ENCODE data around the gene DPH7.
"Not testable (repeated sequence)": the region's sequence is repeated elsewhere in the genome, so short reads cannot be mapped to it uniquely, and the experiment has no call there.

DPH7 gene

GRCh38 chr9:137578518-137579258 lies at the start of gene DPH7:
Gene DPH7 (minus strand): TSS chr9:137578925. CDS start chr9:137578777, 148 bp downstream.
- peak; percentile 96 for DNase-seq

DNA sequence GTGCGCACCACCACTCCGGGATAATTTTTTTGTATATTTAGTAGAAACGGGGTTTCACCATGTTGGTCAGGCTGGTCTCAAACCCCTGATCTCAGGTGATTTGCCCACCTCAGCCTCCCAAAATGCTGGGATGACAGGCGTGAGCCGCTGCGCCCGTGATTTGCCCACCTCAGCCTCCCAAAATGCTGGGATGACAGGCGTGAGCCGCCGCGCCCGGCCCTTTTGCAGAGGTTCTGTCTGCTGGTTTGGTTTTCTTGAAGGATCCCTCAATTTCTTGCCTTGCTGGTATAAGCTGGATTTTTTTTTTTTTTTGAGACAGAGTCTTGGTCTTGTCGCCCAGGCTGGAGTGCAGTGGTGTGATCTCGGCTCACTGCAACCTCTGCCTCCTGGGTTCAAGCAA lies 48.7 kb upstream of the DPH7 start:
- DNase-seq, result not testable (repeated sequence)

GRCh38 chr9:137626464-137626863 lies 47.7 kb upstream of the DPH7 start:
- no peak for DNase-seq

DNA sequence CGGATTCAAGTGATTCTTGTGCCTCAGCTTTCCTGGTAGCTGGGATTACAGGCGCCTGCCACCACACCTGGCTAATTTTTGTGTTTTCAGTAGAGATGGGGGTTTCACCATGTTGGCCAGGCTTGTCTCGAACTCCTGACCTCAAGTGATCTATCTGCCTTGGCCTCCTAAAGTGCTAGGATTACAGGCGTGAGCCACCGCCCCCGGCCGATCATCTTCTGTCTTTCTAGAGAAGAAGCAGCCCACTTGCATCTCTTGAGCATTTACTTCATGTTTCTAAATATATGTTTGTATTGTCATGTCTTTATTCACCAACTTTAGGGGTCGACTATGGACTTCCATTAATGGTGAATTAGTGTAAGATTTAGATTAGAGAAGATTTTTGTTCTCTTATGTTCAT lies 43.5 kb upstream of the DPH7 start:
- not testable (repeated sequence) for DNase-seq

GRCh38 chr9:137621131-137621757 lies 42.5 kb upstream of the DPH7 start:
- no peak for DNase-seq

DNA sequence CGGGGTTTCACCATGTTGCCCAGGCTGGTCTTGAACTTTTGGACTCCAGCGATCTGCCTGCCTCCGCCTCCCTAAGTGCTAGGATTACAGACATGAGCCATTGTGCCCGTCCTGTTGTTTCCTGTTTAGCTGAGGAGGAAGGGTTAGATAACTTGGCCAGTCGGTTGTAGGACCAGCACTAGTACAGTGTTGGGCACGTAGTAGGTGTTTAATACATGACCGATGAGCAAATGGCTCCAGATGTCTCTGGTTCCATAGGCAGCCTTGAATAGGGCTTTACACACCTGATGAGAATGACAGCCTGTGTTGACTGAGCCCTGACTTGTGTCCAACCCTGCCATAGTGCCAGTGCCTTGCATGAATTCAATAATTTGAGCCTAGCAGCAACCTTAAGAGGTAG lies 41.9 kb upstream of the DPH7 start:
- no peak for DNase-seq

DNA sequence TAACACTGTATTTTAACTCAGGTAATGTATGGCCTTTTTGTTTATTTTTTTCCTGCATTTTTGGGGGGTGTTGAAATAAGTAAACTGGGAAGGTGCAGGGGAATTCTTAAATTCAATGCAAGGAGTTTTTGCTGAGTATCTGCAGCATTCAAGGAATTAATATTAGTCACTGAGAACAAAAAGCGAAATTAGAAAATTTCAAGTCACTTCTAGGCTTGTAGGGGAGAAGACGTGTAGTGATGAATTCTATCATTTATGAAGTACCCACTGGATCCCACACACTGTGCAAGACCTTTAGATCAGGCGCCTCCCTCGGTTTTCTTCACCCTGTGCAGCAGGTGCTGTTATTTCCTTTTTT lies 41.3 kb upstream of the DPH7 start:
- DNase-seq, result no peak

GRCh38 chr9:137619240-137620047 lies 40.7 kb upstream of the DPH7 start:
- DNase-seq, result peak; percentile 56

- peak; percentile 99 for DNase-seq
These were observed 39.7 kb upstream of the DPH7 start, which contains the start of gene EHMT1 for GRCh38 chr9:137618105-137619067. Gene EHMT1 (plus strand): TSS chr9:137619005. CDS start chr9:137619029, 24 bp downstream.

DNA sequence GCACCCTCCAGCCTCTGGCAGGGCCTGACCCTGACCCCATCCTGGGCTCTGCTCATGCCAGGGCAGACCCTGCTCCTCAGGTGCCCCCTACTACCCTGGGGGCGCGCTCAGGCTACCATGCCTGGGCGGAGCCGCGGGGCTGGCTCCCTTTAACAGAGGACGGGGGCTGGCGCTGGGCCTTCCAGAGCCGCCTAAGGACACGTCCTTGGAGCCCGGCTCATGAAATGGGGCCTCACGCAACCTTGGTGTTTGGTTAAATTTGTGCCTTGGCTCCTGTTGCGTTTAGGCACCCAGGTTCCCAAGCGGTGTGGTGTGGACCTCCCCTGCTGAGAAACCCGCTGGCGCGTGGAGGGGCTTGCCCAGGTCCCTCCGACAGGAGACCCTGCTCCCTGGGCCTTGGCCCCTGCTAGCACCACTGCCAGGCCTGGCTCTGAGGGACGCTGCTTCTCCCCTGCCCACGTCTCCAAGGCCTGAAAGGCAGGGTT lies 36.7 kb upstream of the DPH7 start:
- no peak for DNase-seq

- DNase-seq, result no peak
These were observed 36.1 kb upstream of the DPH7 start for GRCh38 chr9:137614631-137615386.

DNA sequence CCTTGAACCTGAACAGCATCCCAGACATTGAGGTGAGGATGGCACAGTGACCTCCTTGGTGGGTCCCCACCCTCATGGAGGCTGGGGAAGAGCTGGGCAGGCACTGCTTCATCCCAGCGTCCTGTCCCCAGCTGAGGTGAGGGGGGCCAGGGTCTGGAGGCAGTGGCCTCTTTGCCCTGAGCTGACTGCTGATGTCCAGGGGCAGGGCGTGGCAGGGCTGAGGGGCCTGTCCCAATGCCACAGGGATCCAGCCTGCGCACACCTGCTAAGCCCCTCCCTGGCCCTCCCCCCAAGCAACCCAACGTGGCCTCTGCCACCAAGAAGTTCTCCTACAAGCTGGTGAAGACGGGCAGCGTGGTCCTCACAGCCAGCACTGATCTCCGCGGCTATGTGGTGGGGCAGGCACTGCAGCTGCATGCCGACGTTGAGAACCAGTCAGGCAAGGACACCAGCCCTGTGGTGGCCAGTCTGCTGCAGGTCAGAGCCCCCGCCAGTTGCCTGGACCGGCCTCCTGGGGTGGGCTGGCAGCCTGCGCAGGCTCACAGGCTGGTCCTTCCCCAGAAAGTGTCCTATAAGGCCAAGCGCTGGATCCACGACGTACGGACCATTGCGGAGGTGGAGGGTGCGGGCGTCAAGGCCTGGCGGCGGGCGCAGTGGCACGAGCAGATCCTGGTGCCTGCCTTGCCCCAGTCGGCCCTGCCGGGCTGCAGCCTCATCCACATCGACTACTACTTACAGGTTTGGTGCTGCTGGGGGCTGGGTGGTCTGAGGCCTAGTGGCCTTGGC lies 35.2 kb upstream of the DPH7 start:
- no peak for DNase-seq

DNA sequence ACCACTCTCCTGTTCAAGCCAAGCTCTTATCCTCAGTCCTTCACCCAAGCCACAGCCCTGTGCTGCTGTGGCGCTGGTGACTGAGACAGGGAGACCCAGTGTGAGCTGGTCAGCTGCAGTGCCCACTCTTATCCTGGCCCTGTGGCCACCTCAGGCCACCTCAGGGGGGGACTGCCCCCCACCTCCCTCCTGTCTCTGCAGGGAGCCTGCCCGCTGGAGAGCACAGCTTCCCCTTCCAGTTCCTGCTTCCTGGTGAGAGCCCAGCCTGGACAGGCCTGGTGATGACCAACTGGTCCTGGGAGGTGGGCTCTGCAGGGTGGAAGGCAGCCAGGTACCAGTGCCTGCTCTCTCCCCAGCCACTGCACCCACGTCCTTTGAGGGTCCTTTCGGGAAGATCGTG lies 34.5 kb upstream of the DPH7 start:
- DNase-seq, result no peak

DNA sequence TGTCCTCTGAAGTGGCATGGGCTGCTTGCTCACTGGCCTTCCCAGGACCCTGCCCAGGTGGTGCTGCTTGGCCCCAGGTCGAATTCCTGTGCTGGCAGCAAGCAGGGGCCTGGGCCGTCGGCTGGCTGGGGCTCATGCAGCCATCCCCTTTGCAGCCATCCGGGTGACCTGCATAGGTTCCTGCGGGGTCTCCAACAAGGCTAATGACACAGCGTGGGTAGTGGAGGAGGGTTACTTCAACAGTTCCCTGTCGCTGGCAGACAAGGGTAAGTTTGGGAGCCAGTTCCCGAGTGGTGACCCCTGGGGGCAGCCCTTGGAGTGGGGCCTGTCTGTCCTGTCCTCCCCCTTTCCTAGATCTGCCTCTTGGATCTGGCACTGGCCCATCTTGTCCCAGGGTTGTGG lies 34.0 kb upstream of the DPH7 start:
- no peak for DNase-seq

- DNase-seq, result peak; percentile 97
These were observed 33.2 kb upstream of the DPH7 start for GRCh38 chr9:137611623-137612609.

- no peak for DNase-seq
These were observed 32.2 kb upstream of the DPH7 start for GRCh38 chr9:137610944-137611343.

DNA sequence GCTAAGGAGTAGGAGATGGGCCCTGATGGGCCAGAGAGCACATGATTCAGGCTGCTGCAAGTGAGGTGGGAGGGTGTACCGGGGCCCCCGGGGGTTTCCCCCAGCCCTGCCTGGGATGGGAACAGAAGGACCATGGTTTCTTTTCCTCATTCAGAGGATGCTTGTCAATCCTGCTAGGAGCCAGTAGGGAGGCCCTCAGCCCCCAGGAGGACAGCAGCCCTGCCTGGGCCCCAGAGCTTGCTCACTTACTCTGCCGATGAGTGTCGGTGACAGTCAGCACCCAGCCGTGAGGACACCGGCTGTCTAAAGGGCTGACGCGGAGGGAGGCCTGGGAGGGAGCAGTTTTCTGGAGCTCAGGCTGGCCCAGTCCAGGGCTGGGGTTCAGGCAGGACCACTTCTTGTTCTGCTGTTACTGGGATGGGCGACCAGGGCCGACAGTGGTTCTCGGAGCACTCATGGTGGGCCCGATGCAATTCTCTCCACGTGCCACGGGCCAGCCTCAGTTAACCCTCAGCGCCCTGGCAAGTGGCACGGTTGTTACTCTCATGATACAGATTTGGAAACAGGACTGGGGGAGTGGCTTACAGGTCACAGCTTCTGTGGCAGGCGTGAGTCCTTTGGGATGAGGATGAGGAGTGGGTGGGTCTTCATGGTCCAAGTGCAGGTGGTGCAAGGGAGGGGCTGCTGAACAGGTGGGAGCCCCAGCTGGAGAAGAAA lies 28.6 kb upstream of the DPH7 start:
- no peak for DNase-seq

DNA sequence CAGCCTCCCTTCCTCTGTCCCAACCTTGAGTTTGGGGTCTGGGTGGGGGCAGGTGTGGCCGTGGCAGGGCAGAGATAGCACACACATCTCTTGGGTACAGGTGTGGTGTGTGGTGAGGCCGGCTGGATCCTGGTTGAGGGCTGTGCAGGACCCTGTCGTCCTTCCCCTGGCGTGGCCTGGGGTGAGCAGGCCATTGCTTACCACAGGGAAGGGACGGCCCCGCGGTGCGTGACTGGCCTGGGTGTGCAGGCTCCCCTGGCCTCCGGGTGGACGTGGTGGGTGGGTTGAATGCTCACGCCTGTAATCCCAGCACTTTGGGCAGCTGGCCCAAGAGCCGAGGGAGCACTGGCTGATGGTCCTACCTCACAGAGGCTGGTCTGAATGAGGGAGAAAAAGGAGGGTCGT lies 28.0 kb upstream of the DPH7 start:
- no peak for DNase-seq

Data from 8988T (cell line).